Bone marrow (tissue), 2 donors: ENCODE data around the gene ITGB1BP2.
"Not testable (repeated sequence)": the region's sequence is repeated elsewhere in the genome, so short reads cannot be mapped to it uniquely, and the experiment has no call there.

Source experiments
- DNase-seq, 2 donors: peaks; one replicate each; lab custom pipeline; 2025; lab: John Stamatoyannopoulos, UW

Gene ITGB1BP2

GRCh38 chrX:71301195-71301924 lies at the start of gene ITGB1BP2:
Gene ITGB1BP2, plus strand, starts transcription at chrX:71301750. Its CDS starts 57 bp downstream, at chrX:71301807.
- no peak for DNase-seq

- DNase-seq, result no peak
Observed at GRCh38 chrX:71252221-71252620, 49.3 kb upstream of the ITGB1BP2 start.

GRCh38 chrX:71253253-71254091 lies 48.1 kb upstream of the ITGB1BP2 start:
- peak in 1 of 2 donors; percentile 4 for DNase-seq

- DNase-seq, result peak; percentile 25 to 63
Observed at GRCh38 chrX:71254092-71254963, 47.2 kb upstream of the ITGB1BP2 start, which contains the start of gene ZMYM3. Gene ZMYM3, minus strand, starts transcription at chrX:71254140. Its CDS starts 885 bp downstream, at chrX:71253255.

GRCh38 chrX:71256051-71256450 lies 45.5 kb upstream of the ITGB1BP2 start:
- no peak for DNase-seq

GRCh38 chrX:71256856-71257255 lies 44.7 kb upstream of the ITGB1BP2 start:
- DNase-seq, result no peak

GRCh38 chrX:71268624-71269023 lies 32.9 kb upstream of the ITGB1BP2 start:
- not testable (repeated sequence) for DNase-seq

GRCh38 chrX:71269801-71270395 lies 31.7 kb upstream of the ITGB1BP2 start:
- DNase-seq, result no peak

GRCh38 chrX:71272313-71272712 lies 29.2 kb upstream of the ITGB1BP2 start:
- DNase-seq, result not testable (repeated sequence)

- not testable (repeated sequence) for DNase-seq
Observed at GRCh38 chrX:71281300-71281699, 20.2 kb upstream of the ITGB1BP2 start.

- DNase-seq, result peak in 1 of 2 donors; percentile 57
Observed at GRCh38 chrX:71282514-71283402, 18.8 kb upstream of the ITGB1BP2 start.

- DNase-seq, result peak; percentile 57 to 93
Observed at GRCh38 chrX:71283403-71284143, 18.0 kb upstream of the ITGB1BP2 start, which contains the start of gene NONO. Gene NONO, plus strand, starts transcription at chrX:71283635. Its CDS starts 7,003 bp downstream, at chrX:71290638.

- DNase-seq, result no peak
Observed at GRCh38 chrX:71285929-71286328, 15.6 kb upstream of the ITGB1BP2 start.

- DNase-seq, result no peak
Observed at GRCh38 chrX:71291381-71291780, 10.2 kb upstream of the ITGB1BP2 start.

GRCh38 chrX:71292669-71293365 lies 8.7 kb upstream of the ITGB1BP2 start:
- no peak for DNase-seq

- DNase-seq, result no peak
Observed at GRCh38 chrX:71296806-71297205, 4.7 kb upstream of the ITGB1BP2 start.

GRCh38 chrX:71298119-71298518 lies 3.4 kb upstream of the ITGB1BP2 start:
- DNase-seq, result no peak

GRCh38 chrX:71300064-71300463 lies 1.5 kb upstream of the ITGB1BP2 start:
- not testable (repeated sequence) for DNase-seq

- not testable (repeated sequence) for DNase-seq
Observed at GRCh38 chrX:71300495-71300894, 1.1 kb upstream of the ITGB1BP2 start.
